HG02943 (cell line): ENCODE results near the gene FOXQ1.
"Not testable (repeated sequence)": the region's sequence is repeated elsewhere in the genome, so short reads cannot be mapped to it uniquely, and the experiment has no call there.

Source experiments
- ATAC-seq: cut with Tn5 transposase; IDR thresholded peaks from one replicate; pipeline ENCODE4 v1.9.1; 2021; ENCODE audit warnings: mild to moderate bottlenecking, low read depth, moderate library complexity; ENCODE audit not compliant: unreplicated experiment

FOXQ1 gene

DNA sequence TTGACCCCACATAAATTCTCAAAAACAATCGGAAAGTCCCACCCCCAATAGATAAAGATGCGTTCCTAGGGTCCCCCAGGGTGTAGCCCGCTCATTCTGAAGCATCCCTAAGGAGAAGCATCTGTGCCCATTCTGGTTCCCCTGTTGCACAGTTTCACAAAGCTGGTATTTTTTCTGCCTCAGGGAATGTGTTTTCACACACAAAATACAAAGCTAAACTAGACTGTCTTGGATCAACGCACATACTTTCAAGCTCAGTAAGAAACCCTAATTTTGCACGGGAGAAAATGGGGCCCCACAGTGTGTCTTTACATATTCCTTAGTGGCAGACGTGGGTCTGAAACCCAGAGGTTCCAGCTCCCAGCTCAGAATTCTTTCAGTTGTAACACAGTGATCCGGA, 6.1 kb downstream of the FOXQ1 start:
- ATAC-seq, result no peak

- ATAC-seq, result not testable (repeated sequence)
Observed at GRCh38 chr6:1318584-1318983, 6.7 kb downstream of the FOXQ1 start.

GRCh38 chr6:1321738-1322137, 9.8 kb downstream of the FOXQ1 start:
- no peak for ATAC-seq

DNA sequence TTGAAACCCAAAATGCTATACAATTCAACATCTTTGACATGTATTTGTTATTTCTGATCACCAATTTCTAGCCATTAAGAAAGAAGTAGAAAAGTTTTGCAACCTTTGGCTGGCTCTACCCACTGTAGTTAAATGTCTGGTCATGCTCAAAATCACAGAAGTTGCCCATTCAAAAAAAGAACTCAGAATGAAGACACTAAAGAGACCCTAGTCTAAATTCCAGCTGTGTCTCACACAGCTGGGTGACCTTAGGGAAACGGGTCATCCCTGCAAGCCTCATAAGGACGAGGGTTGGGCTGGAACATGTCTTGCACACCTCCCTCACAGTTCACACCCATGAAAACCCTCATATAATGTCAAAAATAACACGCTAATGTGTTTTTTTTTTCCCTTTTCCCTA, 10.3 kb downstream of the FOXQ1 start:
- no peak for ATAC-seq

DNA sequence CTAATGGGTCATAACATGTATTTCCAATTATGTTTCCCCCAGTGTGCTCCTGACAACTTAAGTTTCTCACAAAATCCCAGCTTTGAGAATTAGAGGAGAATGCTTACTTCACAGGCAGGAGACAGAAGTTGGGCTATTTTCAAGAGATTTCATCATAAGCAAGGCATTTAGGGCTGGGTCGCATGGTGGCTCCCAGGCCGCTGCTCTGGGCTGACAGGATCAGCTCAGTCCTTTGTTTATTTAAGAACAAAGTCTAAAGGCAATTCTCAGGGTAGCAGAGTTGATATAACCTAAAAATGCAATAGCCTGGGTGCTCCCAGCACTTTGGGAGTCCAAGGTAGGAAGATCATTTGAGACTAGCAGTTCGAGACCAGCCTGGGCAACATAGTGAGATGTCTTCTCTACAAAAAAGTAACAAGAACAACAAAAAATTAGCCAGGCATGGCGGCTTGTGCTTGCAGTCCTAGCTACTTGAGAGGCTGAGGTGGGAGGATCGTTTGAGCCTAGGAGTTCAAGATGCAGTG, 10.9 kb downstream of the FOXQ1 start:
- no peak for ATAC-seq

- ATAC-seq, result no peak
Observed at GRCh38 chr6:1324936-1325335, 13.0 kb downstream of the FOXQ1 start.

GRCh38 chr6:1325461-1326309, 13.8 kb downstream of the FOXQ1 start:
- no peak for ATAC-seq

DNA sequence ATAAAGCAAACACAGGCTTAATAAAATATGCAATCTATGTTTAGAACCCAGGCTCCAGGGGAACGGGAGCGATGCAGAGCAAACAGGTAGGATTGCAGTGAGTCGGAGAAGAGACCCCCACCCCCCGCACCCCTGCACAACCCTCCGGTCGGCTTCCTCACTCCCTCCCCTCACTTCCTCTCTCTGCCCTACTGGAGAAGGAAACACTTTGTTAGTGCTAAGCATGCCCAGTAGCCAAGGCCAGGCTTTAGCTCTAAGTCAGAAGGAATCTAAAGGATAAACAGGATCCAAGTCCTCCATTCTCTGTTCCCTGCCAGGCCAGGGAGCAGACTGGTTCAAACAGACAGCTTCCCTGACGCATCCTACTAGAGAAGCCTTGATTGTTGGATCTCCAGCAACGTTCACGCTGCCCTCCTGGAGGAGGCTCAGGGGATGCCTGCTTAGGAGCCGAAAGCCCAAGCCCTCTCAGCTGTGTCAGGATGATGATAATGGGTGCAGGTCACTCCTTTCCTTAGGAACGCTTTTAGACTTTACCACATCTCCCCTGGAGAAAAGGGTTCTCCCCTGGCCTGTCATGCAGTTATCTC, 14.7 kb downstream of the FOXQ1 start:
- no peak for ATAC-seq

DNA sequence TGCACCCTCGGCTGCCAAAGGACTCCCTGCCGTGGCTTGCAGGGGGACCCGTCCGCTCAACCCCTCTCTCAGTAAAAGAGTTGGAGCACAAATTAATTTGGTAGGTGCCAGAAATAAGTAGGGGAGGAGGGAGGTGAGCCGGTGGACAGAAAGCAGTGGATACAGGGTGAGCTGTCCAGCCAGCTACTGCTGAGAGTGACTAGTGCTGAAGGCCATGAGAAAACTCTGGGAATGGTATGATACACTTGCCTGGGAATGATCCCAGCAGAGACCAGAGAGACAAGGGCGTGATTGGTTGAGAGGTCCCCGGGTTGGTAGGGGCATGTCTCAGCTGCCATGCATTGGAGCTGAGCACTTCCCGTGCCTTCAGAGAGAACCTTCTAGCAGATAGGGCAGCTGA, 15.7 kb downstream of the FOXQ1 start:
- ATAC-seq, result no peak

- no peak for ATAC-seq
Observed at GRCh38 chr6:1328129-1328800, 16.4 kb downstream of the FOXQ1 start.

DNA sequence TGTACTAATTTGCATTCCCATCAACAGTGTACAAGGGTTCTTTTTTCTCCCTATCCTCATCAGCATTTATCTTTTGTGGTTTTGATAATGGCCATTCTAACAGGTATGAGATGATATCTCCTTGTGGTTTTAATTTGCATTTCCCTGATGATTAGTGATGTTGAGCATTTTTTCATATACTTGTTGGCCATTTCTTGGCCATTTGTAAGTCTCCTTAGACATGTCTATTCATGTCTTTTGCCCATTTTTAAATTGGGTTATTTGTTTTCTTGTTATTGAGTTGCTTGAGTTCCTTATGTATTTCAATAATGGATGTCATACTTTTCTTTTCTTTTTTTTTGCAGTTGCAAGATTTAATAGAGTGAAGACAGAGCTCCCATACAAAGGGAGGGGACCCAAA, 17.8 kb downstream of the FOXQ1 start:
- no peak for ATAC-seq

DNA sequence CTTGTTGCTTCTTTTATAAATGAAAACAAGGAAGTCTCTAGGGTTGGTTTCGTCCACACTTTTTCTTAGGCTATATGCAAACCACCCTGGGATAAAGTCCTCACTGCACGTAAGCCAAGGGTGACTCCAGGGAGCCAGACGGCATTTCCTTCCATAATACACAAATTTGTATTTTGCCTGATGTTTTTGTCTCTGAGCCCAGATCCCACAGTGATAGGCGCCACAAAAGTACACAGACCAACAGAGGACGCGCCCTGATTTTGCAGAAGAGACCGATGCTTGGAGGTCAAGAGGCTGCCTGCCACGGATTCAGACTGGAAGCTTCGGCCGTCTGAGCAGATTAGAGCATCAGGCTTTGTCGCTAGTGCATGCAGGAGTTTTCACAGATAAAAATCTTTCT, 22.8 kb downstream of the FOXQ1 start:
- ATAC-seq, result no peak

GRCh38 chr6:1335367-1336037, 23.6 kb downstream of the FOXQ1 start:
- ATAC-seq, result no peak

DNA sequence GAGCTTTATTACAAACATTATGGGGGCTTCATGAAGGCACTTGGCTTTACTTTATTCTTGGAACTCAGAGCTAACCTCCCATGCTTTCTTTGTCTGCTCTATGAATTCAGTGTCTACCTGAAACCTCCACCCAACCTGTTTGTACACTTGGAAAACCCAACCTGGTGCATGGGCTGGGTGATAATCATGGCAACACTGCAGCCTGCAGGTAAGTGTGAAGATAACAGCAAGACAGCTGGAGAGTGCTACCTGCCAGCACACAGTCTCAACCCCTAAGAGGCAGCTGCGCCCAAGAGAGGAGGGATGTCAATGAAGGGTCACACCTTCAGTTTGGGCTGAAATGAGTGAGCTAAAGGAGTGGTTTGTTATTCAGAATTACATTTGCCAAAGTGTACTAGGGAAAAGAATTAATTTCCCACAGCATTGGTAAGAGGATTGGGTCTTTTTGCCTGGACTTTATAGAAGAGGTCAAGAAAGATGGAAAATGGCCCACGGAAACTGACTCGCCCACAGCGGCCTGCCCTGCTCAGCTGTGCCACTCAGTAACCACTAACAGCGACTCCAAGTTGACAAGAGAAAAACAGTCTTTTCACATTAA, 24.4 kb downstream of the FOXQ1 start:
- ATAC-seq, result no peak

GRCh38 chr6:1337791-1338190, 25.9 kb downstream of the FOXQ1 start:
- no peak for ATAC-seq

DNA sequence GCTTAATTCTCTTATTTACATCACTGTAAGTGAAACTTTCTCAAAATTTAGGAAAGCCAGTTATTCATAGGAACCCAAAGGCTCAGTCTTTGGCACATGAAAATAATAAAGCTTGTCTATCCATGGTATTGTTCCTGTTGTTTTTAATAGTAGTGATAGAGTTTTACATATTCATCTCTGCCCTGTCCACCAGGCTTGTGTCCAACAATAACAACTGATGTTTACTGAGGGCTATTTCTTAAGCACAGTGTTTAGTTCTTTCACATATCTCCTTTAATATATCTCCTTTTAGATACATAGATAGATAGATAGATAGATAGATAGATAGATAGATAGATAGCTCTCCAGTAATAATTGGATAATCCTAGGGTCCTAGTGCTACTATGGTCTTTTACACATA, 34.2 kb downstream of the FOXQ1 start:
- no peak for ATAC-seq

GRCh38 chr6:1346558-1347091, 34.7 kb downstream of the FOXQ1 start:
- no peak for ATAC-seq

DNA sequence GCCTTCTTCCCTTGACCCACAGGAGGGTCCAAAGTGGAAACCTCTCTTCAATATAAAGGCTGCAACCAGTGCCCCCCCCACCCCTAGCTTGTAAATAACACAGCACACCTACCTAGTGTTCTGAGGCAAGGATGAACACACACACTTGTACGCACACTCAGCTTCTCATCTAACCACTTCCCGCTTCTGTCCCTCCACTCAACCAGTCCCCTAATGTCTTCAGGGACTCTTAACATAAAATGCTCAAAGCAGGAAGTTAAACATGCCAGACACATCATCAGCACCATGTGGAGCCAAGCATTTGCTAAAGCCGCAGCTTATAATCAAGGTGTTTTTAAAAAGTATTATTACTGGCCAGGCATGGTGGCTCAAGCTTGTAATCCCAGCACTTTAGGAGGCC, 35.3 kb downstream of the FOXQ1 start:
- no peak for ATAC-seq

DNA sequence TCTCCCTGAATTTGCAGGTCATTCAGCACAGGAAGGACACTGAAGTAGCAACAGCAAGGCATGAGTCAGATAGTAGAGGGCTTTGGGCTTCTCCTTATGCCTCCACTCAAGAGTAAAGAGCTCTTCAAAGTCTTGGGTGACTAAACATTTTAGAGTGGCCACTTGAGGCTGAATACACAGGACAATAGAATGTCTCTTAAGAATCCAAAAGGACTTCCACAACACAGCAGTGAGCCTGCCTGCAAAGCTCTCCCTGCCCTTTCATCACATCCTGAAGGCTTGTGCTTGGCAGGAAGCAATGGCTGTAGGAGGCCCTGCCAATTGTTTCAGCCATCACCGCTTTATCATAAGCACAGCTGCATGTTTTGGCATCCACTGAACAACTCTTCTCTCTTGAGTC, 36.8 kb downstream of the FOXQ1 start:
- no peak for ATAC-seq

- ATAC-seq, result no peak
Observed at GRCh38 chr6:1349655-1350054, 37.8 kb downstream of the FOXQ1 start.
